IPS-20b (cell line): ENCODE measurements around the gene CENPI.

Source experiments
- H3K27ac ChIP-seq: one replicate; pipeline ENCODE4 v1.5.1; 2013; ENCODE audit warnings: low read length
- H3K27me3 ChIP-seq: 2 replicates; pipeline ENCODE4 v1.6.1; 2013; ENCODE audit warnings: mild to moderate bottlenecking, low read length, inconsistent platforms; ENCODE audit not compliant: insufficient read depth
- H3K36me3 ChIP-seq: 2 replicates; pipeline ENCODE4 v1.6.1; 2013; ENCODE audit warnings: low read depth, mild to moderate bottlenecking, inconsistent platforms, low read length, moderate library complexity; ENCODE audit not compliant: insufficient read depth
- H3K4me1 ChIP-seq: 2 replicates; pipeline ENCODE4 v1.6.1; 2013; ENCODE audit warnings: mild to moderate bottlenecking, control low read depth, inconsistent platforms, low read length, moderate library complexity; ENCODE audit not compliant: insufficient read depth
- H3K4me3 ChIP-seq: 2 replicates; pipeline ENCODE4 v1.5.1; 2013; ENCODE audit warnings: mild to moderate bottlenecking, low read length, inconsistent platforms
- H3K9ac ChIP-seq: 2 replicates; pipeline ENCODE4 v1.6.1; 2013; ENCODE audit warnings: low read depth, mild to moderate bottlenecking, inconsistent platforms, low read length, moderate library complexity
- H3K9me3 ChIP-seq: 2 replicates; pipeline ENCODE4 v1.6.1; 2013; ENCODE audit warnings: mild to moderate bottlenecking, low read depth, low read length, inconsistent platforms; ENCODE audit not compliant: insufficient read depth

The CENPI gene

GRCh38 chrX:101080326-101081124, 17.5 kb upstream of the CENPI start:
- Histone ChIP-seq H3K27me3 (peaks cover 12% of the 10 kb centered on the region), H3K4me1 (no peaks in the 10 kb centered on the region; the same call in none of the 2 replicates), H3K9me3 (no peaks in the 10 kb centered on the region), H3K9ac (peak overlapping the region; percentile 5; the same call in 1 of the 2 replicates), H3K27ac (no peak overlapping the region), H3K4me3 (peak overlapping the region; percentile 91), H3K36me3 (no peaks in the 10 kb centered on the region)

- Histone ChIP-seq H3K4me1 (no peaks in the 10 kb centered on the region; the same call in none of the 2 replicates), H3K4me3 (no peak overlapping the region), H3K9ac (no peak overlapping the region), H3K27me3 (peaks cover 12% of the 10 kb centered on the region), H3K27ac (no peak overlapping the region), H3K36me3 (no peaks in the 10 kb centered on the region), H3K9me3 (no peaks in the 10 kb centered on the region)
Observed at GRCh38 chrX:101081231-101081630, 16.8 kb upstream of the CENPI start.

- Histone ChIP-seq H3K4me1 (no peaks in the 10 kb centered on the region), H3K9ac (no peak overlapping the region), H3K36me3 (no peaks in the 10 kb centered on the region), H3K9me3 (no peaks in the 10 kb centered on the region), H3K27me3 (no peaks in the 10 kb centered on the region), H3K4me3 (no peak overlapping the region), H3K27ac (no peak overlapping the region)
Observed at GRCh38 chrX:101091817-101092216, 6.2 kb upstream of the CENPI start.

GRCh38 chrX:101108284-101108683, 10.3 kb downstream of the CENPI start:
- H3K9me3 ChIP-seq: no peaks in the 10 kb centered on the region
- H3K4me3 ChIP-seq: no peak overlapping the region
- peaks cover 51% of the 10 kb centered on the region for H3K36me3 ChIP-seq
- no peak overlapping the region for H3K27ac ChIP-seq
- H3K9ac ChIP-seq: no peak overlapping the region
- no peaks in the 10 kb centered on the region for H3K4me1 ChIP-seq
- no peaks in the 10 kb centered on the region for H3K27me3 ChIP-seq

DNA sequence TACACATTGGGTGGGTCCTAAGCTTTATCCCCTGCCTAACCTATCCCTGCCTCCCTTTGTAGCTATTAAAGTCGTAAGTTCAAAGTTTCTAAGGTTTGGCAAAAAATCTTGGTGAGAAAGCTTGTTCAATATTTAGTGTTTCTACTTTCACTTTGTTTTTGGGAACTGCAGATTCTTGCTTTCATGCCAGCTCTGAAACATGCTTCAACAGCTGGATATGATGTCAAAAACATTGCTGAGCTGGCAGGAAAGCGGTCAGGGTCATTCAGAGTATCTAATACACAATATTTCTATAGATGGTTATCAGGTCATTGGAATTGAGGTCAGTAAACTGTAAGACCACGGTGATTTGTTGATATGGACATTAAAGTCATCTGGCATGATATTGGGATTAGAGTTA, 19.7 kb downstream of the CENPI start:
- no peaks in the 10 kb centered on the region for H3K9me3 ChIP-seq
- peaks cover 44% of the 10 kb centered on the region for H3K36me3 ChIP-seq

GRCh38 chrX:101136235-101136634, 38.2 kb downstream of the CENPI start:
- Histone ChIP-seq H3K9me3 (no peaks in the 10 kb centered on the region), H3K9ac (no peak overlapping the region), H3K4me1 (no peaks in the 10 kb centered on the region), H3K27me3 (no peaks in the 10 kb centered on the region), H3K4me3 (no peak overlapping the region), H3K36me3 (peaks cover 57% of the 10 kb centered on the region), H3K27ac (no peak overlapping the region)

More for the DNA sequence above, 19.7 kb downstream of the CENPI start:
- H3K4me1 ChIP-seq: no peaks in the 10 kb centered on the region
- H3K9ac ChIP-seq: no peak overlapping the region
- no peak overlapping the region for H3K4me3 ChIP-seq
- H3K27ac ChIP-seq: no peak overlapping the region
- H3K27me3 ChIP-seq: no peaks in the 10 kb centered on the region
